ENCODE results near the gene SPDYE8. TPM values are rescaled to one million over a fixed set of nuclear protein-coding genes. Genes with fewer than 3 reads are reported as not detected.
"Not testable (repeated sequence)": the region's sequence is repeated elsewhere in the genome, so short reads cannot be mapped to it uniquely, and the experiment has no call there.

SPDYE8 gene
- total RNA-seq, 1 donor from 2014 or later, result not detected

GRCh38 chr7:72975656-72976286 lies 53.8 kb downstream of the SPDYE8 start:
- H3K9me3 Mint-ChIP-seq; H3K4me1 Mint-ChIP-seq; DNase-seq; H3K36me3 Mint-ChIP-seq (ENCODE audit: low read depth); intact Hi-C loops (cut with micrococcal nuclease); POLR2A ChIA-PET; H3K27me3 Mint-ChIP-seq; H3K4me3 Mint-ChIP-seq; ATAC-seq (ENCODE audit: low read depth); CTCF ChIA-PET; H3K27ac Mint-ChIP-seq: not testable (repeated sequence)

GRCh38 chr7:72974781-72975180 lies 54.8 kb downstream of the SPDYE8 start:
- intact Hi-C loops (cut with micrococcal nuclease); H3K9me3 Mint-ChIP-seq; CTCF ChIA-PET; H3K36me3 Mint-ChIP-seq (ENCODE audit: low read depth); DNase-seq; H3K27ac Mint-ChIP-seq; H3K27me3 Mint-ChIP-seq; ATAC-seq (ENCODE audit: low read depth); H3K4me1 Mint-ChIP-seq; POLR2A ChIA-PET; H3K4me3 Mint-ChIP-seq: not testable (repeated sequence)

GRCh38 chr7:72971505-72971904 lies 58.1 kb downstream of the SPDYE8 start:
- CTCF ChIA-PET; H3K27me3 Mint-ChIP-seq; H3K36me3 Mint-ChIP-seq (ENCODE audit: low read depth); POLR2A ChIA-PET; DNase-seq; H3K4me3 Mint-ChIP-seq; H3K4me1 Mint-ChIP-seq; ATAC-seq (ENCODE audit: low read depth); intact Hi-C loops (cut with micrococcal nuclease); H3K27ac Mint-ChIP-seq; H3K9me3 Mint-ChIP-seq: not testable (repeated sequence)

Other genes starting within 250 kb of the SPDYE8 start
- gene TYW1B, start 201.6 kb downstream of the SPDYE8 start, total RNA-seq, result 7.2 and 8.6 TPM in 2 replicates
- 42.6 and 46.7 TPM in 2 replicates for gene POM121, start 104.7 kb downstream of the SPDYE8 start, total RNA-seq
- 0.51 and 0.86 TPM in 2 replicates for gene TRIM74, start 60.3 kb downstream of the SPDYE8 start, total RNA-seq
- gene SPDYE11, start 28.1 kb upstream of the SPDYE8 start, total RNA-seq, result not detected in 2 replicates
- not detected in 2 replicates for gene SPDYE9, start 56.3 kb upstream of the SPDYE8 start, total RNA-seq